ENCODE results near the gene ADRA1B.

GRCh38 chr5:159890141-159890540 lies 26.1 kb upstream of the ADRA1B start:
- TF ChIP-seq LEF1 (IDR thresholded peaks at IDR 0.05; ENCODE audit: borderline replicate concordance) = no peak
- no peak for TF ChIP-seq HDGF (IDR thresholded peaks at IDR 0.05; ENCODE audit: borderline replicate concordance)
- TF ChIP-seq BHLHE40 (IDR thresholded peaks at IDR 0.05; ENCODE audit: borderline replicate concordance) = no peak
- TF ChIP-seq CTBP1 (IDR thresholded peaks at IDR 0.05; ENCODE audit: borderline replicate concordance) = no peak
- TF ChIP-seq FOXA1 (IDR thresholded peaks at IDR 0.05) = no peak
- TF ChIP-seq SP1 (IDR thresholded peaks at IDR 0.05) = no peak
- no peak for TF ChIP-seq TARDBP (IDR thresholded peaks at IDR 0.05)
- TF ChIP-seq L3MBTL2 (conservative IDR thresholded peaks at IDR 0.05) = no peak
- TF ChIP-seq FOXM1 (IDR thresholded peaks at IDR 0.05; ENCODE audit: borderline replicate concordance) = no peak
- TF ChIP-seq SUZ12 (IDR thresholded peaks at IDR 0.05) = no peak
- TF ChIP-seq NFRKB (IDR thresholded peaks at IDR 0.05) = no peak

Measured in HEK293T (cell line).